Astrocyte of the spinal cord (primary cell): ENCODE data around the gene SLC5A10.

Experiments used
- DNase-seq: peaks from one replicate; pipeline ENCODE4 v3.0.0; 2011; ENCODE audit warnings: low read depth, low spot score
- H3K4me3 ChIP-seq: 2 replicates; pipeline ENCODE4 v1.5.1; 2011; ENCODE audit warnings: low read depth, mild to moderate bottlenecking, low read length, moderate library complexity
- in situ Hi-C: cut with HindIII; loops from 2 replicates; pipeline ENCODE4 v1.10.0; 2017; ENCODE audit warnings: low sequenced_read_pairs
- TF ChIP-seq, protein P1 (sequence below): IDR thresholded peaks from 2 replicates; pipeline ENCODE4 v1.5.1; 2012; ENCODE audit warnings: low read depth, mild to moderate bottlenecking, low read length, inconsistent platforms

Gene SLC5A10

DNA sequence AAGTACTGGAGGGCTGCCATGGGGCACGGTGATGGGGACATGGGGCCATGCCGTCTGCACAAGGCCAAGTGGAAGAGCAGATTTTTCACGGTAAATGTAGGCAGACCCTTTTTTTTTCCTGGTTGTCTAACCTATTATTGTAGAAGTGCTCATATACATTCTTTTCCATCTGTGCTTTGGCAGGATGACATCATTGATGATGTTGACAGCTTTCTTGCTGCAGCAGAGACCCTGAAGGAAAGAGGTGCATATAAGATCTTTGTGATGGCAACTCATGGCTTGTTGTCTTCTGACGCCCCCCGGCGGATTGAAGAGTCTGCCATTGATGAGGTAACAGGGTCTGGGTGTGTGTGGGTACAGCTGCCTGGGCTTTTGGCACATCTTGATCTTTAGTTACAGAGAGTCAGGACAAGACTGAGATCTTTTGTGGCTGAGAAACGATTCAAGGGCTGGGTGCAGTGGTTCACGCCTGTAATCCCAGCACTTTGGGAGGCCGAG lies 23.3 kb upstream of the SLC5A10 start:
- no peak overlapping the region for H3K4me3 ChIP-seq
- DNase-seq = no peak
- TF ChIP-seq, protein P1, sequence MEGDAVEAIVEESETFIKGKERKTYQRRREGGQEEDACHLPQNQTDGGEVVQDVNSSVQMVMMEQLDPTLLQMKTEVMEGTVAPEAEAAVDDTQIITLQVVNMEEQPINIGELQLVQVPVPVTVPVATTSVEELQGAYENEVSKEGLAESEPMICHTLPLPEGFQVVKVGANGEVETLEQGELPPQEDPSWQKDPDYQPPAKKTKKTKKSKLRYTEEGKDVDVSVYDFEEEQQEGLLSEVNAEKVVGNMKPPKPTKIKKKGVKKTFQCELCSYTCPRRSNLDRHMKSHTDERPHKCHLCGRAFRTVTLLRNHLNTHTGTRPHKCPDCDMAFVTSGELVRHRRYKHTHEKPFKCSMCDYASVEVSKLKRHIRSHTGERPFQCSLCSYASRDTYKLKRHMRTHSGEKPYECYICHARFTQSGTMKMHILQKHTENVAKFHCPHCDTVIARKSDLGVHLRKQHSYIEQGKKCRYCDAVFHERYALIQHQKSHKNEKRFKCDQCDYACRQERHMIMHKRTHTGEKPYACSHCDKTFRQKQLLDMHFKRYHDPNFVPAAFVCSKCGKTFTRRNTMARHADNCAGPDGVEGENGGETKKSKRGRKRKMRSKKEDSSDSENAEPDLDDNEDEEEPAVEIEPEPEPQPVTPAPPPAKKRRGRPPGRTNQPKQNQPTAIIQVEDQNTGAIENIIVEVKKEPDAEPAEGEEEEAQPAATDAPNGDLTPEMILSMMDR = no peak
- in situ Hi-C loops = no loop called here

DNA sequence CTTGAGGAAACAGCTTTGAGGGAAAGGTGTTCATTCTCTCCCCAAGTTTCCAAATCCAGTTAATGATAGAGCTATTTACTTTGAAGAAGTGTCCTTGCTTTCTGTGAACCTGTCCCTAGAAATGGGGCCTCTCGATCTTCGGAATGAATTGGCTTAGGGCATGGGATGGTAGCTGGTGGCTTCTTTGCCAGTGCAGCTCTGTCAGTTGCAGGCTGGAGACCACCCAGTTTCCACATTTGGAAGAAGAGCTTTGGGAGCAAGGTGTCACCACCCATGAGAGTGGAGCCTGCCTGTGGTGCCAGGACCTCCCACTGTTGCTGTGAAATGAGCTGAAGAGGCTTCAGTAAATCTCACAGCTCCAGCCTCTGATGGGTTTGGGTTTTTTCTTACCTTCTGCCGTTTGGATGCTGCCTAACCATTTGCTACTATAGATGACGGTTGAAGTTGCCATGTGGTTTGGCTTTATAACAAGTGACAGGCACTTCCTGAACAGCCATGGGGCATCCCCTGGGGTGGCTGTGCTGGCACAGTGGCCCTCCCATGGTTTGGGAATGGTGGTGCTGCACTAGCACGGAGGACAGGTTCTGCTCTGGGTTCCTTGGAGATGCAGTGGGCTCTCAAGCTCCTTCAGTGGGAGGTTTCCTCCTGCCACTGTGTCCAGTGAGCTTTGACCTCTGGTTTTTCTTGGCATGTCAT lies 19.5 kb upstream of the SLC5A10 start:
- TF ChIP-seq, protein P1 = no peak
- DNase-seq = no peak
- no peak overlapping the region for H3K4me3 ChIP-seq
- in situ Hi-C loops = no loop called here

DNA sequence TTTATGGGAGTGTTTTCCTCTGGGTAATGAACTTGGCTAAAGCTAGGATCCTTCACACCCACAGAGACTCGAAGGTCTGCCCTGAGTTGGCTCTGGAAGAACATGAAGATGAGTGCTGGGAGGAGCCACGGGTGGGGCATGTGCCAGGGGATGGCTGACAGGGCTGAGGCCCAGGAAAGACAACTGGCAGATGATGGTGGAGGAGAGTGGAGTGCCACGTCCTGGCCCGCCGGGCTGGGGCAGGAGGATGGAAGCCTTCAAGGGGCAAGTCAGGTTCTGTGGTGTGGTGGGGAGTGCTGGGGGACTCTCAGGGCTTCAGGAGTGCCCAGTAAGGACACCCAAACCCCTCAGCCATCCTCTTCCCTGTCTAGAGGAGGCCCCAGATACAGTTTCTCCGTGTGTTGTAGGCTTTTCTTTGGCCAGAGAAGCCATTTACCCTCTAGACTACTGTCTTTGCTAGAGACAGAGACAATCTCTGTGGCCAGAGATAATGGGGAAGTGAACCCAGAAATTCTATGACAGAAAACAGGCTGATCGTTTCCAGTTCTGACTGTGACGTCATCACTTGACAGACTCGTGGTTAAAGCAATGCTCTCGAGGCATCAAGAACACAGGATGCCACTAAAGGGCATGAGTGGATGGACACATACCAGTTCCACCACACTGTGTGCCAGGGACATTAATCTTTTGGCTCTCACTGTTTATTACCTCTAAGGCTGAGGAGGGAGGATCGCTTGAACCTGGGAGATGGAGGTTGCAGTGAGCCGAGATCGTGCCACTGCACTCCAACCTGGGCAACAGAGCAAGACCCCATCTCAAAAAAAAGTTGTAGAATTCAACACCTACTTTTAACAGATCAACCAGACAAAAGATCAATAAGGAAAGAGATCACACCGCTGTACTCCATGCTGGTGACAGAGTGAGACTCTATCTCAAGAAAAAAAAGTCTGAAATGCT lies 18.6 kb upstream of the SLC5A10 start:
- in situ Hi-C loops = no loop called here
- TF ChIP-seq, protein P1 = no peak
- DNase-seq = no peak

DNA sequence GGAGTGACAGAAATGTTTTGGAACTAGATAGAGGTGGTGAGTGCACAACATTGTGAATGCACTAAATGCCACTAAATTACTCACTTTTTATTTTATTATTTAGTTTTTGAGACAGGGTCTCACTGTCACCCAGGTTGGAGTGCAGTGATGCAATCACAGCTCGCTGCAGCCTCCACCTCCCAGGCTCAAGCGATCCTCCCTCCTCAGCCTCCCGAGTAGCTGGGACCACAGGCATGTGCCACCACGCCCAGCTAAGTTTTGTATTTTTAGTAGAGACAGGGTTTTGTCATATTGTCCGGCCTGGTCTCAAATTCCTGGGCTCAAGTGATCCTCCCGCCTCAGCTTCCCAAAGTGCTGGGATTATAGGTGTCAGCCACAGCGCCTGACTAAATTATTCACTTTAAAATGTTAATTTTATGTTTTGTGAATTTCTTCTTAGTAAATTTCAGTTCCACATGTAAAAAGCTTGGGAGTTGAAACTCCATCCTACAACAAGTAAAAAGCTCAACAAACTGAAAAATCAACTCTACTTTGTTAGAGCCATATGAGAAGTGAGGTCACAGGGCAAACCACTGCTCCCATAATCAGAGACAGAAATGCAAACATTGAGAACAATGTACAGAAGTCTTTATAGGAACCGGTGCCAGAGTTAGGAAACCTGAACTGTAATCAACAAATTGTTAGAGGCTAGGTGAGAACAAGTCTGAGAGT lies 13.8 kb upstream of the SLC5A10 start:
- in situ Hi-C loops = no loop called here

More for the DNA sequence above, 18.6 kb upstream of the SLC5A10 start:
- H3K4me3 ChIP-seq = no peak overlapping the region

DNA sequence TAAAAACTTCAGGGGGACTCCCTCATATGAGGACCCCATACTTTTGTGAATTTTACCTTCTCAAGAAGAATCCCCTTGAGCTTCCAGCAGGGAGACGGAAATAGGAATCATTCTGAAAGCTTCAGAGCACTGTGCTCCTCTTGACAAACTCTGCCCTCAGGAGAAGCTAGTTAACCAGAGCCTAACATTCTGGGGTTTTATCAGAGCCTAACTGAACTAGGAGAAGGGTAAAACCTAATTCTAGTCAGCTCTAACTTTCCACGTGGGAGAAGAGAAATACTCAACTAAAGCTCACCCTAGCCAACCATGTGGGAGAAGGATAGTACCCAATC lies 13.3 kb upstream of the SLC5A10 start:
- in situ Hi-C loops = no loop called here
- DNase-seq = no peak
- no peak overlapping the region for H3K4me3 ChIP-seq
- TF ChIP-seq, protein P1 = no peak

More for the DNA sequence above, 13.8 kb upstream of the SLC5A10 start:
- no peak overlapping the region for H3K4me3 ChIP-seq
- TF ChIP-seq, protein P1 = no peak
- DNase-seq = no peak

DNA sequence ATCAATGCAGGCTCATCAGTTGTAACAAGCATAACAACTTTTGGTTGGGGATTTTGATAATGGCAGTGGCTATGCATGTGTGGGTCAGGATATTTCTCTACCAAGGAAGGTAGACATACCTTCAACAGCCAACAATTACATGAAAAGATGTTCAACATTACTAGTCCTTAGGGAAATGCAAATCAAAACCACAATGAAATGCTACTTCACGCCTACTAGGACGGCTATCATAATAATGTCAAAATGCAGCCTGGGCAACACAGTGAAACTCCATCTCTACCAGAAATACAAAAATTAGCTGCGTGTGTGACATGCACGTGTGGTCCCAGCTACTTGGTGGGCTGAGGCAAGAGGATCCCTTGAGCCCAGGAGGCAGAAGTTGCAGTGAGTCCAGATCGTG lies 7.3 kb upstream of the SLC5A10 start:
- no peak for DNase-seq
- TF ChIP-seq, protein P1 = no peak
- H3K4me3 ChIP-seq = no peak overlapping the region
- in situ Hi-C loops = no loop called here
